MCF 10A (cell line): ENCODE measurements around the gene ZNF429. TPM values are rescaled to one million over a fixed set of nuclear protein-coding genes. Genes with fewer than 3 reads are reported as not detected.
"Not testable (repeated sequence)": the region's sequence is repeated elsewhere in the genome, so short reads cannot be mapped to it uniquely, and the experiment has no call there.

ENCODE experiments used
- BruUV-seq: library from RNA; stranded (reverse); fragments of 400-500 nt; replicated peaks from 2 replicates; lab custom pipeline; 2021; lab: Mats Ljungman, UMichigan
- CTCF ChIA-PET: fragments of 300-600 bp; sonication (Branson Sonifier 250); formaldehyde crosslinking; extraction: SDS; loops from one replicate; lab custom pipeline; 2021; ENCODE audit warnings: antibody characterized with exemption, inconsistent platforms; lab: Yijun Ruan, JAX
- POLR2A ChIA-PET: fragments of 300-600, 350-650 bp; sonication (Branson Sonifier 250); formaldehyde crosslinking; extraction: SDS; loops from one replicate; lab custom pipeline; 2020; ENCODE audit warnings: antibody characterized with exemption, inconsistent platforms; lab: Yijun Ruan, JAX
- DNase-seq: peaks from one replicate; pipeline ENCODE4 v3.0.0-alpha.2; 2018; ENCODE audit not compliant: unreplicated experiment
- H3K27ac Mint-ChIP-seq: one replicate; pipeline ENCODE4 v1.8.0; 2022; ENCODE audit warnings: mild to moderate bottlenecking, low read depth, mixed read lengths; ENCODE audit not compliant: unreplicated experiment
- H3K27me3 Mint-ChIP-seq: one replicate; pipeline ENCODE4 v1.8.0; 2022; ENCODE audit warnings: mixed read lengths; ENCODE audit not compliant: insufficient read depth, unreplicated experiment
- H3K36me3 Mint-ChIP-seq: one replicate; pipeline ENCODE4 v1.8.0; 2022; ENCODE audit warnings: mild to moderate bottlenecking, moderate library complexity, mixed read lengths; ENCODE audit not compliant: insufficient read depth, unreplicated experiment
- H3K4me1 Mint-ChIP-seq: one replicate; pipeline ENCODE4 v1.8.0; 2022; ENCODE audit warnings: mixed read lengths; ENCODE audit not compliant: insufficient read depth, unreplicated experiment
- H3K4me3 Mint-ChIP-seq: one replicate; pipeline ENCODE4 v1.8.0; 2022; ENCODE audit warnings: mild to moderate bottlenecking, moderate library complexity, mixed read lengths; ENCODE audit not compliant: unreplicated experiment
- H3K9me3 Mint-ChIP-seq: one replicate; pipeline ENCODE4 v1.8.0; 2022; ENCODE audit warnings: mixed read lengths; ENCODE audit not compliant: unreplicated experiment
- CTCF ChIP-seq: fragments of 200-600 bp; IDR thresholded peaks from one replicate; pipeline ENCODE4 v1.8.0; 2022; ENCODE audit warnings: antibody characterized with exemption, mild to moderate bottlenecking; ENCODE audit not compliant: unreplicated experiment
- intact Hi-C: fragments of 100-400 bp; cut with micrococcal nuclease; formaldehyde crosslinking; loops from 2 replicates; pipeline ENCODE4 v1.14.1; 2022
- total RNA-seq: library from RNA; stranded (reverse); gene quantifications from 2 replicates; pipeline ENCODE4 v1.2.3, GENCODE V29; 2022

The ZNF429 gene
- total RNA-seq, 1 experiment from 2014 or later: 4.0 TPM

GRCh38 chr19:21559444-21559843 is 54.0 kb downstream of the ZNF429 start:
- H3K4me1 Mint-ChIP-seq: no peaks in the 10 kb centered on the region
- TF ChIP-seq CTCF: no peak
- ChIA-PET CTCF (no interaction called here), POLR2A (interaction anchor here (0.6 kb wide), 1 partner anchor 45 kb away, joined by 3 read pairs; no protein-coding TSS in a partner anchor)
- intact Hi-C loops: no loop called here
- H3K27me3 Mint-ChIP-seq: no peaks in the 10 kb centered on the region
- H3K9me3 Mint-ChIP-seq: peaks cover 2% of the 10 kb centered on the region
- peaks cover 4% of the 10 kb centered on the region for H3K36me3 Mint-ChIP-seq
- BruUV-seq: no TSS peak
- H3K4me3 Mint-ChIP-seq: no peak overlapping the region
- DNase-seq: no peak
- H3K27ac Mint-ChIP-seq: no peak overlapping the region

- Mint-ChIP-seq H3K4me1 (no peaks in the 10 kb centered on the region), H3K27me3 (no peaks in the 10 kb centered on the region), H3K36me3 (peaks cover 5% of the 10 kb centered on the region), H3K27ac (peak overlapping the region; percentile 51), H3K9me3 (peaks cover 18% of the 10 kb centered on the region), H3K4me3 (no peak overlapping the region)
- CTCF ChIA-PET: interaction anchor here (0.7 kb wide), 2 partner anchors 58 to 236 kb away, joined by 5 to 6 read pairs; no protein-coding TSS in a partner anchor
- no peak for TF ChIP-seq CTCF
- no TSS peak for BruUV-seq
- POLR2A ChIA-PET: interaction anchor here (0.7 to 1.6 kb wide), 3 partner anchors 23 to 328 kb away, joined by 3 to 4 read pairs (median 3); no protein-coding TSS in a partner anchor
- no peak for DNase-seq
- intact Hi-C loops: no loop called here
These were observed 59.0 kb downstream of the ZNF429 start for GRCh38 chr19:21564406-21564805.

DNA sequence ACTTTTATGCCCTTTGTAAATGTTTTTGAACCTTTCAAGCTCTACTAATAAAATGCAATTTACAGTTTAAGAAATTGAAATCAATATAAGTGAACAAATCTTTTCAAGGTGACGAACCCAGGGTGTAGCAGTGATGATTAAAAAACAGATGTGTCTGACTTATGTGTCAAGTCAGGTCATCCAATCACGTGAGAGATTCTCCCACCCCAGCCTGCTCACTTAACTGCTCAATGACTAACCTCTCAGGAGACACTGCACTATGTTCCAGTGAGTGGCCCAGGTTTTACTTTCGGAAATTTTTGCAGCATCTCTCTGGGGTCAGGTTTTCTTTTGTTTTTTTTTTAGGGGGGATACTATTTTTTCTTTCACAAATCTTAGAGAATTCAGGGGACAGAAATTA is 60.7 kb downstream of the ZNF429 start:
- ChIA-PET POLR2A (interaction anchor here (0.7 to 2.4 kb wide), 3 partner anchors 60 to 169 kb away, joined by 3 to 18 read pairs (median 7); partner anchors contain the start of genes ZNF429 and ZNF493), CTCF (no interaction called here)
- DNase-seq: no peak
- H3K27me3 Mint-ChIP-seq: no peaks in the 10 kb centered on the region
- intact Hi-C loops: no loop called here
- TF ChIP-seq CTCF: no peak
- no peak overlapping the region for H3K4me3 Mint-ChIP-seq
- no TSS peak for BruUV-seq
- no peaks in the 10 kb centered on the region for H3K4me1 Mint-ChIP-seq
- peaks cover 27% of the 10 kb centered on the region for H3K9me3 Mint-ChIP-seq
- no peak overlapping the region for H3K27ac Mint-ChIP-seq
- H3K36me3 Mint-ChIP-seq: peaks cover 5% of the 10 kb centered on the region

- intact Hi-C loops, H3K4me3 Mint-ChIP-seq, H3K36me3 Mint-ChIP-seq, H3K27me3 Mint-ChIP-seq, BruUV-seq, CTCF ChIA-PET, DNase-seq, H3K4me1 Mint-ChIP-seq, H3K27ac Mint-ChIP-seq: not testable (repeated sequence)
- peaks cover 40% of the 10 kb centered on the region for H3K9me3 Mint-ChIP-seq
- POLR2A ChIA-PET: interaction anchor here (0.7 to 2.4 kb wide), 4 partner anchors 12 to 125 kb away, joined by 3 to 18 read pairs (median 6); partner anchors contain the start of gene ZNF429
These were observed 62.4 kb downstream of the ZNF429 start for GRCh38 chr19:21567806-21568205.
